NCI-H345 treated with DMSO at 0.1 percent for 48 hours (cell line): ENCODE measurements around the gene DDX31.

ENCODE experiments used
- DNase-seq: peaks from one replicate; lab custom pipeline; 2025; ENCODE audit not compliant: unreplicated experiment; lab: John Stamatoyannopoulos, UW

DDX31 gene

GRCh38 chr9:132637351-132637750 lies 32.4 kb downstream of the DDX31 start:
- DNase-seq, result peak; percentile 82

- DNase-seq, result no peak
These were observed 35.5 kb downstream of the DDX31 start for GRCh38 chr9:132634327-132634726.

GRCh38 chr9:132632413-132633129 lies 37.2 kb downstream of the DDX31 start:
- DNase-seq, result peak; percentile 10

- DNase-seq, result no peak
These were observed 38.1 kb downstream of the DDX31 start for GRCh38 chr9:132631685-132632084.

GRCh38 chr9:132631280-132631679 lies 38.5 kb downstream of the DDX31 start:
- peak; percentile 59 for DNase-seq

- peak; percentile 63 for DNase-seq
These were observed 39.0 kb downstream of the DDX31 start for GRCh38 chr9:132630811-132631210.

GRCh38 chr9:132630116-132630515 lies 39.7 kb downstream of the DDX31 start:
- DNase-seq, result peak; percentile 54

GRCh38 chr9:132628746-132629145 lies 41.0 kb downstream of the DDX31 start:
- no peak for DNase-seq

- no peak for DNase-seq
These were observed 42.2 kb downstream of the DDX31 start for GRCh38 chr9:132627594-132627993.

GRCh38 chr9:132627106-132627505 lies 42.7 kb downstream of the DDX31 start:
- no peak for DNase-seq

- no peak for DNase-seq
These were observed 43.5 kb downstream of the DDX31 start for GRCh38 chr9:132626285-132626684.

- DNase-seq, result peak; percentile 69
These were observed 47.6 kb downstream of the DDX31 start for GRCh38 chr9:132622159-132622558.

GRCh38 chr9:132616725-132617124 lies 53.1 kb downstream of the DDX31 start:
- no peak for DNase-seq

- no peak for DNase-seq
These were observed 54.0 kb downstream of the DDX31 start for GRCh38 chr9:132615774-132616173.

GRCh38 chr9:132614324-132614723 lies 55.5 kb downstream of the DDX31 start:
- no peak for DNase-seq

GRCh38 chr9:132610661-132611060 lies 59.1 kb downstream of the DDX31 start:
- DNase-seq, result peak; percentile 73

- no peak for DNase-seq
These were observed 60.0 kb downstream of the DDX31 start for GRCh38 chr9:132609829-132610228.

GRCh38 chr9:132609184-132609583 lies 60.6 kb downstream of the DDX31 start:
- no peak for DNase-seq

- no peak for DNase-seq
These were observed 63.7 kb downstream of the DDX31 start for GRCh38 chr9:132606066-132606465.

GRCh38 chr9:132605387-132605786 lies 64.4 kb downstream of the DDX31 start:
- no peak for DNase-seq

GRCh38 chr9:132602207-132602606 lies 67.6 kb downstream of the DDX31 start:
- no peak for DNase-seq

- DNase-seq, result no peak
These were observed 69.3 kb downstream of the DDX31 start for GRCh38 chr9:132600326-132600984.
